ENCODE data around the gene STAT1.
A peak's percentile ranks its signal among the peaks of the same experiment; 100 is the strongest.

The STAT1 gene

GRCh38 chr2:191013932-191014652 is at the start of gene STAT1:
Gene STAT1, minus strand, starts transcription at chr2:191014171. Its CDS starts 4,168 bp downstream, at chr2:191010003.
- no peak within 1 kb of the TSS for H3K27ac ChIP-seq (ENCODE audit: low read depth, low read length, poor library complexity, severe bottlenecking)
- H3K4me3 ChIP-seq (ENCODE audit: low read depth, low read length, poor library complexity, severe bottlenecking): peak within 1 kb of the TSS; percentile 79
- H3K4me1 ChIP-seq (ENCODE audit: insufficient read depth, low read length, severe bottlenecking): peaks cover 19% of the 10 kb centered on the region
- no peaks in the 10 kb centered on the region for H3K79me2 ChIP-seq (ENCODE audit: insufficient read depth, low read length)
- H3K27me3 ChIP-seq (ENCODE audit: insufficient read depth, low read length): no peaks in the 10 kb centered on the region
- H3K9me3 ChIP-seq (ENCODE audit: low read length): no peaks in the 10 kb centered on the region
- H3K36me3 ChIP-seq (ENCODE audit: insufficient read depth, low read length): peaks cover 10% of the 10 kb centered on the region
- no peaks in the 10 kb centered on the region for H3F3A ChIP-seq (ENCODE audit: insufficient read depth, low read length)
- no peaks in the 10 kb centered on the region for H3K9me2 ChIP-seq (ENCODE audit: low read depth, low read length)
- no peaks in the 10 kb centered on the region for H4K20me1 ChIP-seq (ENCODE audit: insufficient read depth, low read length)
- peak within 1 kb of the TSS; percentile 72 for H3K9ac ChIP-seq (ENCODE audit: low read length)
- peak within 1 kb of the TSS; percentile 84 for H3K4me2 ChIP-seq (ENCODE audit: low read length)
- TF ChIP-seq CTCF (IDR thresholded peaks at IDR 0.05; ENCODE audit: low read length) (no peak), EZH2 (IDR thresholded peaks at IDR 0.05; ENCODE audit: borderline replicate concordance, low read length) (no peak)
- H2AFZ ChIP-seq (ENCODE audit: low read length): no peak within 1 kb of the TSS

- TF ChIP-seq EZH2 (IDR thresholded peaks at IDR 0.05; ENCODE audit: borderline replicate concordance, low read length): no peak
- no peak for TF ChIP-seq CTCF (IDR thresholded peaks at IDR 0.05; ENCODE audit: low read length)
- no peaks in the 10 kb centered on the region for H3K4me1 ChIP-seq (ENCODE audit: insufficient read depth, low read length, severe bottlenecking)
- no peaks in the 10 kb centered on the region for H3F3A ChIP-seq (ENCODE audit: insufficient read depth, low read length)
- no peak overlapping the region for H2AFZ ChIP-seq (ENCODE audit: low read length)
- no peaks in the 10 kb centered on the region for H3K79me2 ChIP-seq (ENCODE audit: insufficient read depth, low read length)
- no peak overlapping the region for H3K4me3 ChIP-seq (ENCODE audit: low read depth, low read length, poor library complexity, severe bottlenecking)
- H3K4me2 ChIP-seq (ENCODE audit: low read length): no peak overlapping the region
- H3K27ac ChIP-seq (ENCODE audit: low read depth, low read length, poor library complexity, severe bottlenecking): no peak overlapping the region
- no peaks in the 10 kb centered on the region for H3K9me3 ChIP-seq (ENCODE audit: low read length)
- H4K20me1 ChIP-seq (ENCODE audit: insufficient read depth, low read length): no peaks in the 10 kb centered on the region
- no peaks in the 10 kb centered on the region for H3K27me3 ChIP-seq (ENCODE audit: insufficient read depth, low read length)
- no peak overlapping the region for H3K9ac ChIP-seq (ENCODE audit: low read length)
- no peaks in the 10 kb centered on the region for H3K9me2 ChIP-seq (ENCODE audit: low read depth, low read length)
- H3K36me3 ChIP-seq (ENCODE audit: insufficient read depth, low read length): no peaks in the 10 kb centered on the region
Measured at GRCh38 chr2:191063584-191063983, 49.6 kb upstream of the STAT1 start.

- TF ChIP-seq EZH2 (IDR thresholded peaks at IDR 0.05; ENCODE audit: borderline replicate concordance, low read length): no peak
- TF ChIP-seq CTCF (IDR thresholded peaks at IDR 0.05; ENCODE audit: low read length): no peak
- H3K4me1 ChIP-seq (ENCODE audit: insufficient read depth, low read length, severe bottlenecking): no peaks in the 10 kb centered on the region
- H3K79me2 ChIP-seq (ENCODE audit: insufficient read depth, low read length): no peaks in the 10 kb centered on the region
- no peak overlapping the region for H3K27ac ChIP-seq (ENCODE audit: low read depth, low read length, poor library complexity, severe bottlenecking)
- no peaks in the 10 kb centered on the region for H3K27me3 ChIP-seq (ENCODE audit: insufficient read depth, low read length)
- H2AFZ ChIP-seq (ENCODE audit: low read length): no peak overlapping the region
- H3K9ac ChIP-seq (ENCODE audit: low read length): no peak overlapping the region
- no peaks in the 10 kb centered on the region for H3K9me3 ChIP-seq (ENCODE audit: low read length)
- no peaks in the 10 kb centered on the region for H4K20me1 ChIP-seq (ENCODE audit: insufficient read depth, low read length)
- no peaks in the 10 kb centered on the region for H3K9me2 ChIP-seq (ENCODE audit: low read depth, low read length)
- H3F3A ChIP-seq (ENCODE audit: insufficient read depth, low read length): no peaks in the 10 kb centered on the region
- no peak overlapping the region for H3K4me3 ChIP-seq (ENCODE audit: low read depth, low read length, poor library complexity, severe bottlenecking)
- H3K4me2 ChIP-seq (ENCODE audit: low read length): no peak overlapping the region
- H3K36me3 ChIP-seq (ENCODE audit: insufficient read depth, low read length): no peaks in the 10 kb centered on the region
Measured at GRCh38 chr2:191061381-191061980, 47.5 kb upstream of the STAT1 start.

Measured in OCI-LY1 (cell line).